Inflammatory macrophage treated with lipopolysaccharide for 4 hours (primary cell): ENCODE results near the gene FAXDC2.
"Not testable (repeated sequence)": the region's sequence is repeated elsewhere in the genome, so short reads cannot be mapped to it uniquely, and the experiment has no call there.

Experiments
- DNase-seq: peaks from one replicate; pipeline ENCODE4 v3.0.0-alpha.2; 2020

FAXDC2 gene

DNA sequence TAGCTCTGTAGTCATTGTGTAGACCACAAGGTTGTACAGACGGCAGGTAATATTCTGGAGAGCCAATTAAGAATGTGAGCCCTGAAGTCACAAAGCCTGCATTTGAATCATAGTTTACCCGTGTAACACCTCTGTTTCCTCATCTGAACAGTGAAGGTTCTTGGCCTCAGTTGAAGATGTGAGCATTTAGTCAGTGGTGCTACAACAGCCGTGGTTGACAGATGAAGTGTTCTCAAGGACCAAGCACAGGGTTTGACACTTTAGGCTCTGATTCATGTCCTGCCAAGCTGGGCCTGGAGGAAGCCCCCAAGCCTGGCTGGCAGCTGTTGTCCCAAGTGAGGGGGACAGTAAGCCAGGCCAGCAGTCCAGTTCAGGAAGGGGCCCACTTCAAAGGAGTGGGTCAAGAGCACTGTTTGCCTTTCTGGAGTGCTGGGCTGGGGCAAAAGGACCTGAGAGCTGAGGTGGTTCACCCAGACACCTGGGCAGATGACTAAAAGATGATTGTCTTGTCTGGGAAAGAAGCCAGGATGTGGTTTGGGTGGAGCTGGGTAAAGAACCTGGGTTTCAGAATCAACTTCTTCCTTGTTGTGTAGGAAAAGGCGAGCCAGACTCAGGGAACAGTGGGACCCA lies 20.7 kb downstream of the FAXDC2 start:
- no peak for DNase-seq

DNA sequence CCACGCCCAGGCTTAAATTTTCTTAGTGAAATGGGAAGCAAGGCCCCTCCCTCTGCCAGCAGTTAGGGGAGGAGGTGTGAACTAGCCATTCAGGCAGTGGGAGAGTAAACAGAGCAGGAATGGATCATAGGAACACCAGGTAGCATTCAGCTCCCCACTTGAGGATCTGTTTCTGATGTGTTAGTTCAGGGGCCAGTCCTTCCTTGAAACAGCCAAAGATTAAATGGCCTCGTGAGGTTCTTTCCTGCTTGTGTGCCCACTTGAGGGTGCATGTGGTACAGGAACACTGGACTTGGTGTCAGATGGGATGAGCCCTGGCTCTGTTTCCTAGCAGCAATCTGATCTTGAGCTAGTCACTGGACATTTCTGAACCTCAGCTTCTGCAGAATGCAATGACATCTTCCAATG lies 21.2 kb downstream of the FAXDC2 start:
- no peak for DNase-seq

DNA sequence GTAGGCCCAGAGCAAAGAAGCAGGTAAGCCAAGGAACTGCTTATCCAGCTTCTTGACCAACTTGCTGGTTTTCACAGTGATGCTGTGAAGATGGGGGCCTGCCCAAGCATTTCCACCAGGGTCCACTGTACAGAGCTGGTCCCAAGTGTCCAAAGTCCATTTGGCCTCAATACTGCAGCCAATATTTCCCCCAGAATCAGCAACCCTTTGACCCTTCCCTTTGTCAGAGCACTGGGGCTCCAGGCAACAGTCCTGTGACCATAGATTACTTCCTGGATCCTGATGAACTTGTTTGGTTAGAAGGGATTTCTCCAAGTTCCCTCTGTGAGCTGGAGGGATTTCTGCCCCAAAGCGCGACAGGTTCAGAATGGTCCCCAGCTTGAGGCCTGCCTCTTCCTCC lies 26.3 kb downstream of the FAXDC2 start:
- no peak for DNase-seq

DNA sequence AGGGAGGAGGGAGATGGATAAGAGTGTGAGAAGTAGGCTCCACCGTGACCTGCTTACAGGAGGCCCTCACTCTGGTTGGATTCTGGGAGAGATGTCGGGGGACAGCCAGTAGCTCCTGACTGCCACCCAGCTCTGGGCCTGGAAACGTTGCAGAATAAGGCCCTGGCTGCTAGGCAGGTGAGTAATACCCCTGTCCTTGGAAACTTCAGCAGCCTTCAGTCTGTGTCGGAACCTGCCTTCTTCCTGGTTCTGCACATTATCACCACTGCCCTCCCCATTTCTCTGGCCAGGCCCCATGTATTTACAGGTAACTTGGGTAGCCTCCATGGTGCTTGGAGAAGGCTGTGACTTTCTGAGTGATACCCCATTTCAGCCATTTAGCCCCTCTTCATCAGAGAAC lies 26.8 kb downstream of the FAXDC2 start:
- DNase-seq: no peak

DNA sequence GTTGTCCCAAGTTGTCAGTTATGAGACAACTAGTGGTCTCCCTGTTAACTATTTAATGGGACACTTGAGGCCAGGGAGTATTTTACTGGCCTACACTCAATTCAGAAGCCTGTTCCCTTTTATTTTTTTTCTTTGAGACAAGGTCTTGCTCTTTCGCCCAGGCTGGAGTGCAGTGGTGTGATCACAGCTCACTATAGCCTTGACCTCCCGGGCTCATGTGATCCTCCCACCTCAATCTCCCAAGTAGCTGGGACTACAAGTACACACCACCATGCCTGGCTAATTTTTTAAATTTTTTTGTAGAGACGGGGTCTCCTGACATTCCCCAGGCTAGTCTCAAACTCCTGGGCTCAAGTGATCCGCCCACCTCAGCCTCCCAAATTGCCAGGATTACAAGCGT lies 27.5 kb downstream of the FAXDC2 start:
- not testable (repeated sequence) for DNase-seq

DNA sequence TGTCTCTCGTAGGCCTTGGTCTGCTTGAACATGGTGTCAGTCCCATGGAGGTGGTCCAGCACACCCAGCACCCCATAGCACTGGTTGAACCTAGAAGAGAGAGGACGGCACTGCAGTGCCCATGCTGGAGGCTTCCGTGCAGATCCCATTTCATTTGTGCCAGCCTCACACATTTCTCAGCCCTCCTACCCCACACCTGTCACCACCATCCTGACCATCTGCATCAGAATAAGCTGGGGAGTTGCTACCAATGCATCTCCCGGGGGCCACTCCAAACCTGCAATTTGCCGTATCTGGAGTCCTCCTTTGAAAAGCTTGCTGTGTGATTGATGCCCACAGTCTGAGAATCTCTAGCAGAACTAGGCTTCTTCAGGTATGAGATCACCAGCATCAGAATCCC lies 30.0 kb downstream of the FAXDC2 start:
- DNase-seq: no peak

DNA sequence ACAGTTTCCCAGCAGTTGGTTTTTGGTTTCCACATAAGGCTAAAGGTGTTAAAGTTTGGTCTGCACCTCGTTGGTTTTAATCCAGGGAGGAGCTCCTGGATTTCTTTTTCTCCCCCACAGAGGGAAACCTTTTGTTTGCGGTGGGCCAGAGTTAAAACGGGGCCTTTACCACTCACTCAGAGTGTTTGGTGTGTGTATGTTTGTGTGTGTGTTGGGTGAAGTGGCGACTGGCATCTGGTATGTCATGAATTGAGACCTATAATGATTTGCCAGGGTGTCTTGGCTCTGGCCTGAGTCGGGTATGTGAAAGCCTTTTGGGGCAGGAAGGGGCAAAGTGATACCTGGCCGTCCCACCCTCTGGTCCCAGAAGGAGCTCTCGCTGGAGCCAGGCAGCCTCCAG lies 30.9 kb downstream of the FAXDC2 start:
- DNase-seq: no peak

DNA sequence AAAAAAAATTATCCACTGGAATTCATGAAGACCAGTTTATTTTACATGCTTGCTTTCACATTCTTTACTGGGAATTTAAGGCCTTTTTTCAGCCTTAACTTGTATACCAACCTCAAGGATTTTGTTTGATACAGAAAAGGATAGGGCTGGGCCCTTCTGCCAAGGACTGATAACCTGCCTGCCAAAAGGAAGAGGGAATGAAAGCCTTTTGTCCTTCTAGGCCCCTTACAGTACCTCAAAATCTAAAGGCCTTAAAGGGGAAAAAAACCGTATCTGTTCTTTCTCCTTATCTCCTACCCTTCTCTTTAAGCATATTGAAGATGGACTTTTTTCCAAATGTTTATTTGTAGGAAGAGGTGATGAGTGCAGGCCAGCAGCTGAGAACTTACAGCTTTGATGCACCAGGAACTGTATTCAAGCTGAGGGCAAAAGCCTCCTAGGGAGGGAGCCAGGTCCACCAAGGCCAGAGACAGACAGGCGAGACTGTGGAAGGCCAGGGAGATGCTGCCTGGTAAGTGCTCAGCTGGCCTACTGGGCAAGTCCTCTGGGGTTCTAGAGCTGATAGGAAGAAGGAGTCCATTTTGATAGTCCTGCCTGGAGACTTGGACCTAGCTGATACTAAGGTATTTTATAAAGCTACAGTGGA lies 31.8 kb downstream of the FAXDC2 start:
- DNase-seq: no peak

DNA sequence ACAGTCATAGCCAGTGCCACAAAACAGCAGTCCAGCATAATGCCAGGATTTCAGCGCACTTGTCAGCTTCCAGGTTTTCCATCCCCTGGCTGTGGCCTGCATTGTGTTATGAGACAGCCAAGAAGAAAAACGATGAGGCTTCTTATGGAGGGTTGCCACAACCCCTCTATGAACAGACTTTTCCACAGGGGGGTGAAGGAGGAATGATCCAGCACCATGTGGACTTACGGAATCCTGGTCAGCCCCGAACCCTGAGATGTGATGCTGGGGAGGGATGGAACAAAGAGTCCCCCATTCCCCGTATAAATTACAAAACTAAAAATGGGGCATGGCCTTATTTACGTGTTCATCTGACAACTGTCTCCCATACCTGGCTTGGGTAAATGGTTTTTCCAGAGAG lies 32.6 kb downstream of the FAXDC2 start:
- no peak for DNase-seq

DNA sequence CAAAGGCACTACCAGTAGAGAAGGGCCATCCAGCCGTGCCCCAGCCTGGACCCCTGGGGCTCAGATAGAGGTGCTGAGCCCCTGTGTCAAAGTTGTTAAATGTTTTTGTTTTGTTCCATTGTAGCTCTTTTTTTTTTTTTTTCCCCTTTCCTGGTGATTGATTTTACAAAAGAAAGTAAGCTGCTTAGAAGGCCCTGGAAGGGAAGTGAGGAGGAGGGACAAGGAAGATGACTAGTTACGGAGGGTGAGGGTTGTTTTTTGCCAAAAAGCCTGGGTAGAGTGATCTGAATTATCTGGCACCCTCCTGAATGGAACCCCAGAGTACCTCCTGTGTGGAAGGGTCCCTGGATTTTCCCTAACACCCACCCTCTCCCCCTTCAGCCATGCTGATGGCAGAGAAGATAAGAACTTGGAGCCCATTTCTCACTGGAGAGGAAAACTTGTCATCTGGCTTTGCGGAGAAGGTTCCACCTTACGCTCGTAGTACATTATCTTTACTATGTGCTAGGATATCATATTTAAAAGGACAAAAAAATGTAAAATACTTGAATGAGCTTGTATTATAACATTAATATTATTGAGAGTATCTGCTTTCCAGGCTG lies 33.4 kb downstream of the FAXDC2 start:
- no peak for DNase-seq

DNA sequence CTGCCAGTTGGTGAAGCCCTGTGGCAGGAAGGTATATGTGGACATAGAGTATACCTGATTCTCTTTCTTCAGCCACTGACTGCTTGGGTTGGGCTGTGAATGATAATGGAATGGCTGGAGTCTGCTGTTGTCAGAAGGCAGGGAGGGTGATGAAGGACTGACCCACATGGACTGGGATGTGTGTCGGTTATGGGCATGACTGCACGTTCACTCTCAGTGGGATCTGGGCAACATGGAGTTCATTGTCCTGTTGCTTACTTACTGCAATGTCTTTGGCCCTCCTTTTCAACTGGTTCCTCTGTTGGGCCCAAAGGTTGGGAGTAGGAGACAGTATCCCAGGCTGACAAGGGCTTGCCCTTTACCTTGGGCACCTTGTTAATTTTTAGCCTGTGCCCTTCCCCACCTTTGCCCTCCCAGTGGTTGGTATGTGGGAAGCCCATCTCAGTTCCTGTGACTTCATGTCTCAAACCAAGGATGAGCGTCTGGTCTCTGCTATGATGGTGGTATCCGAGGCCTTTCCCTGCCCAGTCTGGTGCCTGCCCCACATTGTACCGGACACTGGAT lies 34.6 kb downstream of the FAXDC2 start:
- no peak for DNase-seq

DNA sequence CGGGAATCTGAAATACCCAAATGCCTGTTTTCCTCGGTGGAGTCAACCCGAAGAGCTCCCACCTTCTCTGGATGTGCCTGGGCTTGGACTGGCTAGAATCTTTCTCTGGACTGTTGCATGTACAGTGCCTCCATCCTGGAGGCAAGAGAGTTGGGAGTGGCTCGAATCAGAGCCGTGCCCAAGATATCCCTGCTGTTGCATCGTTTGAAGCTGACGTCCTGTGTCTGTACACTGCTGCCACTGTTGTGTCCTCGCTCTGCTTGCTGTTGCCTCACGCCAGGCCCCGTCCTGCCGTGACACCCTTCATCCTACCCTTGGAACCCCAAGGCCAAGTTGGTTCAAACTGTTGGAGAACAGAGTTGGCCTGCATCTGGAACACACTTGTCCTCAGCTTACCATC lies 35.4 kb downstream of the FAXDC2 start:
- DNase-seq: no peak

DNA sequence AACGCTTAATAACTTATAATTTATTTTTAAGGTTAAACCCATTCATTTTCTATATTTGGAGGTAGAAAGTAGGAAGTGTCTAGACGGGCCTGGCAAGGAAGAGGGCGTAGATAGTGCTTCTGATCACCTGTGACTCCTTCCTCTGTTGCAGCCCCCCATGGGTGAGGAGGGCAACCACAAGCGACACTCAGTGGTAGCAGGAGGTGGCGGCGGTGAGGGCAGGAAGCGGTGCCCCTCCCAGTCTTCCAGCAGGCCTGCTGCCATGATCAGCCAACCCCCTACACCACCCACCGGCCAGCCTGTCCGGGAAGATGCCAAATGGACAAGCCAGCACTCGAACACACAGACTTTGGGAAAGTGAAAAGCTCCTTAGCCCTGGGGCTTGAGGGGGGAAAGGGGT lies 36.7 kb downstream of the FAXDC2 start:
- DNase-seq: no peak

DNA sequence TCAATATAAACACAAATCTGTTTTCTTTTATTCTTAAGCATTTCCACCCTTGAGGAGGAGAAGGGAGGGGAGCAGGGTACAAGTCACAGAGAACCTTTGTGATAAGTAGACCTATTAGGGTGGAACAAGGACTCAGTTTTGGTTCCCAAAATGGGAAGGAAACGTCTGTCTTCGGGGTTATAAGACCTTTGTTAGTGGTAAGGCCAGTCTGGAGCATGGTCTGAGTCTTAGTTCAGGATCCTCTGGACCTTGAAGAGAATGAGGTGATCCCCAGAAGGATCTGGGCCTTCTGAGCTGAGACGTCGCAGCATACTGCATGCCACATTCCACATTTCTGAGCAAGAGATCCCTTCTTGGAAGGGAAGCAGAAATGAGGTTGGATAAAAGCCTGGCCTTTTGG lies 37.2 kb downstream of the FAXDC2 start:
- DNase-seq: no peak

DNA sequence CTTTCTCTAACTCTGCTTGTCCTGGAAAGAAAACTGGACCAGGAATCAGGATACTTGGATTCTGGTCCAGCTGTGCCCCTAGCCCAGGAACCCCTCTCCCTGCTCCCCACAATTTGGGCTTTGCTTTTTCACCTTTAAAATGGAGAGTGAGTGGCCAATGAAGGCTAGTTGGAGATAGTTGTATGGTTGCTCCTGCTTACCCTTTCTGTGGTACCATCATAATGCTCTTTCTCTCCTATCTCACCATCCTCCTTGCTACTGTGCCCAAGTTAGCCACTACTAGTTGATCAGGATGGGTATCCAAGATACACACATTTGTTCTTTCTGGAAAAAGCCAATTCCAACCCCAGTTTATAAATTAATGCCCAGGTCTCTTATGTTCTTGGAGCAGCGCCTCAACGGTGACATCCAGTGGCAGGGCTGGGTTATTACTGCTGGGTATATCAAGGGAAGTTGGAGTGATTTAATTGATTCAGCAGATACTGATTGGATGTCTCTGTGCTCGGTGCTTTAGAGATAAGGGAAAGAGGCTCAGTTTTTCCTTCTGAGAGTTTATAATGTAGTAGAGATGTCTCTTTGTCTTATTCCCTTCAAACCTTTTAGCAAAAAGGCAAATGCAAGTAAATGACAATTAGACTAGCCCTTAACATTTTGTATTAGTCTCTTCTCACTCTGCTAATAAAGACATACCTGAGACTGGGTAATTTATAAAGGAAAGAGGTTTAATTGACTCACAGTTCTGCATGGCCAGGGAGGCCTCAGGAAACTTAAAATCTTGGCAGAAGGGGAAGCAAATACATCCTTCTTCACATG lies 38.5 kb downstream of the FAXDC2 start:
- peak; percentile 65 for DNase-seq

DNA sequence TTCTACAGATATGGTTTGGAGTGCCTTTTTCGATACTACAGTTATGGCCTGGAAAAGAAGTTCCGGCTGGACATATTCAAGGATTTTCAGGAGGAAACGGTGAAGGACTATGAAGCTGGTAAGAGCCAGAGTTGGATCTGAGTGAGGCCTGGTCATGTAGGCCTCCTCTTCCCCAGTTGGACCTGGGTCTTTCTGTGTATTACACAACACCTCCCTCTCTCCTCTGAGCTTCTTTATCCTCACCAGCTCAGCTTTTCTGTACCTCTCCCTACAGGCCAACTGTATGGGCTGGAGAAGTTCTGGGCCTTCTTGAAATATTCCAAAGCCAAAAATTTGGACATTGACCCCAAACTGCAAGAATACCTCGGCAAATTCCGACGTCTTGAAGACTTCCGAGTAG lies 39.2 kb downstream of the FAXDC2 start:
- DNase-seq: no peak

DNA sequence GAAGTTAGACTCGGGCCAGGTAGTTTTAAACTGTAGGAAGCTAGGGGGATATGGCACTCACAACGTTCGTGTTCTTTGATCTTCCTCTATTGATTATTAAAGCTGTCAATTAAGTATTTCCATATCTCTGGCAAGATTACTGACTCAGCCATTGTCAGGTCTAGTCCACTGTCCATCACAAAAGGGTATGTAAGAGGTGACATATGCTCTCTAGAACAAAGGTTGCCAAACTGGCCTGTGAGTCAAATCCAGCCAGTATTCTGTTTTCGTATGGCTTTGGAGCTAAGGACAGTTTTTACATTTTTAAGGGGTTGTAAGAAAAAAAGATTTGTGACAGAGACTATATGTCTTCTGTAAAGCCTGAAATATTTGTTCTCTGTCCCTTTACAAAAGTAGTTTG lies 44.2 kb downstream of the FAXDC2 start:
- DNase-seq: no peak

DNA sequence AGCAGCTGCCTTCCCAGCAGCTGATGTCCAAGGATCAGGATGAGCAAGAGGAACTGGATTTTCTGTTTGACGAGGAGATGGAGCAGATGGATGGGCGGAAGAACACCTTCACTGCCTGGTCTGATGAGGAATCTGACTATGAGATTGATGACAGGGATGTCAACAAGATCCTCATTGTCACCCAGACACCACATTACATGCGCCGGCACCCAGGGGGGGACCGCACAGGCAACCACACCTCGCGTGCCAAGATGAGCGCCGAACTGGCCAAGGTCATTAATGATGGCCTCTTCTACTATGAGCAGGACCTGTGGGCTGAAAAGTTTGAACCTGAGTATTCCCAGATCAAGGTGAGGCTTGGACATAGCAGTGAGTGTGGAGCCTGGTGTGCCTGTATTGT lies 48.4 kb downstream of the FAXDC2 start:
- DNase-seq: no peak

DNA sequence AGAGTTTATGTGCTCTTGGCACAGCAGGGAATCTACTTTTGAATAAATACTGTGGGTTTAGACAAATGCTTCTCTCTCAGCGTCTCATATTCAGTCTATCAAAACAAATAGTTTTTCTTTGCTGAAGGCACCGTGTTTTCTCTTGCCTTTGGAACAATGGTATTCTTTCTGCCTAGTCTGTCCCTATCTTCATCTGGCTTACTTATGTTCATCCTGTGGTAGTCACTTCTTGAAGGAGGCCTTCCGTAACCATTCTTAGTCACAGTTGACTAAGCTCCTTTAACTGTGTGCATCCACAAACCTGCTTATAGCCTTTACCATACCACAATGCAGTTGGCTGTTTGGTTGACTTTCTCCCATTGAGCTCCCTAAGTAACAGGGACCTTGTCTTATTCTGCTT lies 49.3 kb downstream of the FAXDC2 start:
- DNase-seq: no peak

DNA sequence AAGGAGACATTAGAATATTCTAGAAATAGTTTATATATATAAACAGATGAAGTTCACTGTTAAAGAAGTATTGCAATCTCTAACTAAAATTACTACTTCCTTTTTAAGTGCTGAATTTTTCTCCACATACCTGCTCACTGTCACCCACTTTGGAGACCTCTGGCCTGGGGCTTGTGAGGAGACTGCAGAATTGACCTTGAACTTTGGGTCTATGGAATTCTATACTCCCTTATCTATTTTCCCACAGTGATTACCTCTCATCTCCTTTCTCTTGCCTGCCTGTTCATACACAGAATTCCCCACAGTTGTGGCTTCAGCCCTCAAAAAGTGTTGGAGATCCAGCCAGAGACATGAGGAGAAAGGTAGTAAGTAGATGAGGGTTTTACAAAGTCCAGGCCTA lies 49.8 kb downstream of the FAXDC2 start:
- DNase-seq: no peak

DNA sequence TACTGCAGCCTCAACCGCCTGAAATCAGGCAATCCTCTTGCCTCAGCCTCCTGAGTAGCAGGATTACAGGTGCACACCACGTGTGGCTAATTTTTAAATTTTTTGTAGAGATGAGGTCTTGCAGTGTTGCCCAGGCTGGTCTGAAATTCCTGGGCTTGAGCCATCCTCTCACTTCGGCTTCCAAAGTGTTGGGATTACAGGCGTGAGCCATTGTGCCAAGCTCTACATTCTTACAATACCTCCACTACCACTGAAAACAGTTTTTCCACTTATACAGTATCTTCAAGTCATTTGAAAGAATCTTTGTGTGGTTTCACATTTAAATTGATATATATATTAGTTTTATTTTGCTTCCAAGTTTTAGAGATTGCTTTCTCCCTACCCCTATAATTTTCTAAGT lies 52.6 kb downstream of the FAXDC2 start:
- DNase-seq: no peak

DNA sequence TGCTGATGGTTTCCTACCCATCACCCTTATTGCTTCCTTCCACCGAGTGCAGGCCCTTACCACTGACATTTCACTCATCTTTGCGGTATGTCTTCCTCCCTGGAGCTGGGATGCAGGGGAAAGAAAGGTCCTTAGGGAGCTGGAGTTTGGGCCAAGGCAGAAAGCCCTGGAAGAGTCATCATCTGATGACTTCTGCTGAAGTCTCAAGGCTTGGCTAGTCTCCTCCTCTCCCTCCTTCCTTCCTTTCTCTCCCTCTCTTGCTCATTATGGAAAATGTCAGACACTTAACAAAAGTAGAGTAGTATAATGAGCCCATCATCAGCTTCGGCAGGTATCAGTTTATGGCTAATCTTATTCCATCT lies 55.2 kb downstream of the FAXDC2 start:
- no peak for DNase-seq

DNA sequence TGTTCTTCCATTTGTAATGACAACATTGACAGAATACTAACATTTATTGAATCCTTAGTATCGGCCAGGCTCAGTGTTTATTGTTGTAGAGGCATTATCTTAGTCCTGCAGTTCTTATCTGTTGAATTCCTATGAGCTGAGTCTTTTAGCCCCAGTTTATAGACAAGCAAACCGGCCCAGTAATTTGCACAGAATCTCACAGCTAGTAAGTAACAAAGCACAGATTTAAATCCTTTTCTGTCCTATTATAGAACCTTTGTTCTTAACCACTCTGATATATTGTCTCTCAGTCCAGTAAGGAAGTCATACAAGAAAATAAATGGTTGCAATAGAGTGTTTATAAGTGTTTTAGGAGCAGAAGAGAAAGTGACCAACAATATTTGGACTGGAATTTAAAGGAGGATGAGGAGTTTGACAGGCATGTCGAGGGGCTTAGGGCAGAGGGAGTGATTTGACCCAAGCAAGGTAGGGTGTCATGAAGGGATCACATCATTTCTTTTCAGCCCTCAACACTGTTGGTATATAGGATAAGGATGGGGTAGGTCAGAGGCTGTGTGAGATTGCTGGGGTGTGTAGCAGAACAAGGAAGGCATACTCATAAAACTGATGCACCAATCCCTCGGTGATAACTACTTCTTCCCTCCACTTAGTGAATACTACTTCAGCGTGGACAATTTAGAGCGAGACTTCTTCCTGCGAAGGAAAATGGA lies 55.7 kb downstream of the FAXDC2 start:
- no peak for DNase-seq
